ENCODE measurements around the gene RNF112.

Gene RNF112

DNA sequence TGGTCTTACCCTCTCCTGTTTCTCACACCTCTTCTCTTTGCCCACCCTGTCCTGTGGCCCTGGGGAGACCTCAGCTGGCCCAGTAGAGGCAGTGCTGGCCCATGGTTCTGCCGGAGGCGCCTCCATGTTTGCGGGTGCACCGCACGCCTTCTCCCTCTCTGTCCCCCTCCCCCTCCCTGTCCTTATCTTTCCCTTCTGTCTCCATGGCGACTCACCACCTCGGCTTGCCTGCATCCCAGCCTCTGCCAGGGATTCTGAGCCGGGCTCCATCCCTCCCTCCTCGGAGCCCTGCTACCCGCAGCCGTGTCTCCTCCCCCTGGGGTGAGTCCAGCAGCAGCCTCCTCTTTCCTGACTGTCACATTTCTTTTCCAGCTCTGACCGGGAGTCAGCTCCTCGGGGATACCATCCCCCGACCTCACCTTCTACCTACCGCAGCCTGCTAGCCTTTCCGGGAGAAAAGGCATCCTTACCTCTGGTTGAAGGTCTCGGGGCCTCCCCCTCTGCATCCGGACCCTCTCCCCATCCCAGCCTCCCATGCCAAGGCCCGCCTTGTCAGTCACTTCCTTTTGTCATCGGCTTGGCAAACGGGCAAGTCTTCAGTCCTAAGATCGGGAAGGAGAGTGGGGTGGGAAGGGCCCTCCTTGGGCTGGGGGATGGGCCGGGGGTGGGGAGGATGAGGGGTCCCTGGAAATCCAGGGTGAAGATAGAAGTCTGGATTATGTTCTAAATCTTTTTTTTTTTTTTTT lies at the start of gene RNF112:
TSS of gene RNF112 (plus strand) at position 358 of the 746 bp plus-strand sequence. CDS start at position 535, 177 bp downstream.
- DNase-seq = no peak

- no peak for DNase-seq
Observed at GRCh38 chr17:19361326-19361725, 49.7 kb upstream of the RNF112 start.

GRCh38 chr17:19361944-19362276 lies 49.1 kb upstream of the RNF112 start:
- no peak for DNase-seq

DNA sequence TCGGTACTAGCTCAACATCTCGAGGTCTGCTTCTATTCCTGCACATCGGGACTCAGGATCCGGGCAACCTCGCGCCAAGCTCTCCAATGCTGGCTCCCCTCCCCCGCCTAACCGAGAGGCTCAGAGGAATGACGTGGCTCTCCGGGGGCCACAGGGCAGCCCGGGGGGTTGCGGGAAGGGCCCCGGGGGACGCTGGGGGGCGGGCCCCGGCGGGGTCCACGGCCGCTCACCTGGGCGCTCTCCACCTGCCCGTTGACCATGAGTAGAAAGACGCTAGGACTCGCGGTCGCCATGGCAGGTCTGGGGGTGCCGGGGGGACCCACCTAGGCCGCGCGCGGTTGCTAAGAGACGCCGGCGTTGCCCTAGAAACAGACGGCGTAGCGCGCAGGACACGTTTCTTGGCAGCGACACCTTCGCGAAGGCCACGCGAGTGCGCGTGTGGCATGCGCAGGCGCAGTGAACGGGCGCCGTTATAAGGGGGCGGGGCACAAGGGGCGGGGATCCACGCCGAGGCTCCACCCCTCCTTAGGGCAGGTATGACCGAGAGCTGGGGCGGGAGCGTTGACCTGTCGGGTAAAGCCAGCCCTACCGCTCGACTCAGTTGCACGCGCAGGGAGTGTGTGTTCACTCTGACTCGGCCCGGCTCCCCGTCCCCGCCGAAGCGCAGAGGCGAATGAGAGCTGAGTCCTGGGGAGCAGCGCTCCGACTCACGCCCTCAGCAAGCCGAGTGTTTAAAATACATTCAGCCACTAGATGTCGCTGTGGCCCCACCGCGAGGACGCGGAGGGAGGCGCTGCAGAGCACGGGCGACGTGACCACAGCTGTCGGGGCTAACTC lies 48.5 kb upstream of the RNF112 start, which contains the start of gene B9D1:
TSS of gene B9D1 (minus strand) at position 447 of the 837 bp plus-strand sequence. CDS start at position 293, 154 bp downstream.
- DNase-seq = peak; percentile 68

DNA sequence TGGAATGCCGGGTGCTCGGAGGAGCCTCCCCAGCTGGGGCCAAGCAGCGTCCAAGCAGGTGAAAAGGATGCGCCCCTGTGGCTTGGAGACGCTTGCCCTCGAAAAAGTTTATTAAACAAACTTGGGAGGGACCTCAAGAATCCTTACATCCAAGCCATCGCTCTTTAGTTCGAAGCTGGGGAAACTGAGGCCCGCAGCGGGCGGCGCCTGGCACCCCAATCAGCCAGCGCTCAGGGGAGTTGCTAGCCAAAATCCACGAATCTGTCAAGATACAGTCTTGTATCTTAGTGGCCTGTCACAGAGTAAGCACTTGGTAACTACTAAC lies 48.0 kb upstream of the RNF112 start:
- no peak for DNase-seq

DNA sequence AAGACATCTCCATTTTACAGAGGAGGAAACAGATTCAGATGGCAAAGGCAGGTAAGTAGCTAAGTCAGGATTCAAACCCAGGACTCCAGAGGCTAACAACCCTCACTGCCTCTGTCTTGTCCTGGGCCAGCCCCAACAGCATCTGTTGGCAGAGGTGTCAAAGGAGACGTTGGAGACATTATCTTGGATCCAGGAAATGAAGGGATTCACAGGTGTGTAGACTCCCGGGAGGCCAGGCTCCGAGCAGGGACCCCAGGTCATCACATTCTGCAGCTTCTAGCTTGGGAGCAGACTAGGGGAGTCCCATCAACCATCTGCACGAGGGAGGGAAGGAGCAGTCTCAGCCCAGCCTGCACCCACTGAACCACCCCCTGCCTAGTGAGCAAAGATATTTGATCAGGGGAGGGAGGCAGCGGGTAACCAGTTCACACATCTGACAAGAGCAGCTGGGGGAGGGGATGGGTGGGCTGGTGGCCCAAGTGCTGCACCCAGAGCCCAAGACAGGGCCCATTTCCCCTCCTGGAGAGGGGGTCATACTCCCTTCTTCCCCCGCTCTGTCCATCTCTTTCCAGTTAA lies 47.5 kb upstream of the RNF112 start:
- DNase-seq = no peak

GRCh38 chr17:19364699-19365498 lies 46.1 kb upstream of the RNF112 start:
- DNase-seq = peak; percentile 62

GRCh38 chr17:19365499-19365817 lies 45.6 kb upstream of the RNF112 start:
- no peak for DNase-seq

DNA sequence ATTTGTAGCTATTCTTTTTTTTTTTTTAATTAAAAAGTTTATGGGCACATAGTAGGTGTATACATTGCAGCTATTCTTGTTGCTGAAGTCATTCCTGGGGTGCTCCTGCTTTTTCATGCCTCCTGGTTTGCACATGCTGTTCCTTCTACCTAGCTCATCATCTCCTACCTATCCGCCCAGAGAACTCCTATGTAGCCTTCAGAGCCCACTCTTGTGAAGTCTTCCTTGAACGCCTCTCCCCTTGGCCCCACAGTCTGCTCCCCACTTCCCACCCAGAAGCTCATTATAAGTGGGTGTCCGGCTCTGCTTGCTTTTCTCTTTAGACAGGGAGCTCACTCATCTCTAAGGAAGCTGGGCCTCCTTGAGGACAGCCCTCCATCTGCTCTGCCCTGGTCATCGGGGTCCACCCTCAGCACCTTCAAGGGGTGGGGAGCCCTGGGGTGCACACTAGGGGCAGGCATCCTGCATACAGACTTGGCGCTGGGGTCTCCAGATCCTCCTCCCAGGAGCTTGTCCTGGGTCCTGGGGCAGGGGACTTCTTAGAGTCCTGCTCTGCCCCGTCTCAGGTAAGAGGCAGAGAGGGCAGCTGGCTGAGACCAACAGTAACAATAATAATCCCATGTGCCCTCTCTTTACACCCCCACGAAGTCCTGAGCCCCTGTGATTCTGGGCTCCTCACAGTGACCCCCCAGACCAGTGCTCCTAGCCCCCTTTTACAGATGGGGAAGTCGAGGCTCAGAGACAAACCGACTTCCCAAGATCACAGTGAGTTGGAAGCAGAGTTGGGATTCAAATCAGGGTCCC lies 45.0 kb upstream of the RNF112 start:
- DNase-seq = no peak

- no peak for DNase-seq
Observed at GRCh38 chr17:19366637-19366972, 44.4 kb upstream of the RNF112 start.

- no peak for DNase-seq
Observed at GRCh38 chr17:19368229-19368628, 42.8 kb upstream of the RNF112 start.

- DNase-seq = no peak
Observed at GRCh38 chr17:19369107-19369778, 41.8 kb upstream of the RNF112 start.

DNA sequence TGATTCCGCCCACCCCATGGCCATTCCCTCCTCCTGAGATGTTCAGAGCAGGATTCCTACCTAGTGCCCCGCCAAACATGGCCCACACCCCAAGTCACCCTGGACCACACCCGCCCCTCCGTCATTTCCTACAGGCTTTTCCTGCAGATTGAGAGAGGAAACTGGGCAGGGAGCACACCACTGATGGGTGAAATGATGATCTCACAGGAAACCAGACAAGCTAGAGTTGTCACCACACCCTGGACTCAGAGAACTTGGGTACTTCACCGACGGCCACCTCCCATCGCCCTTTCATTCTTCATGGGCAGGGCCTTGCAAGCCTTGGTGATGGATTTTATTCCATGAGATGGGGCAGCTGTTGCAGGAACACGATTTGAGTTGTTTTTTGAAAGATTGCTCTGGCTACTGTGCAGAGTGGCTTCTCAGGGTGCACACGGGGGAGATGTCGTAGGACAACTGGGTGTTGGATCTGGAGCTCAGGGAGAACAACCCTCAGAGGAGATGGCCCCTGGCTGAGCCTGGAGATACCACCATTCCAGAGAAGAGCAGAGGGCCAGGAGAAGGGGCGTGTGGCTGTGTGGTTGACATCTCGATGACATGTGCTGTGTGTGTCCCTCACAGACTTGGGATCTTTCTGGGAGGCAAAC lies 41.1 kb upstream of the RNF112 start:
- no peak for DNase-seq

- DNase-seq = no peak
Observed at GRCh38 chr17:19370493-19370960, 40.5 kb upstream of the RNF112 start.

DNA sequence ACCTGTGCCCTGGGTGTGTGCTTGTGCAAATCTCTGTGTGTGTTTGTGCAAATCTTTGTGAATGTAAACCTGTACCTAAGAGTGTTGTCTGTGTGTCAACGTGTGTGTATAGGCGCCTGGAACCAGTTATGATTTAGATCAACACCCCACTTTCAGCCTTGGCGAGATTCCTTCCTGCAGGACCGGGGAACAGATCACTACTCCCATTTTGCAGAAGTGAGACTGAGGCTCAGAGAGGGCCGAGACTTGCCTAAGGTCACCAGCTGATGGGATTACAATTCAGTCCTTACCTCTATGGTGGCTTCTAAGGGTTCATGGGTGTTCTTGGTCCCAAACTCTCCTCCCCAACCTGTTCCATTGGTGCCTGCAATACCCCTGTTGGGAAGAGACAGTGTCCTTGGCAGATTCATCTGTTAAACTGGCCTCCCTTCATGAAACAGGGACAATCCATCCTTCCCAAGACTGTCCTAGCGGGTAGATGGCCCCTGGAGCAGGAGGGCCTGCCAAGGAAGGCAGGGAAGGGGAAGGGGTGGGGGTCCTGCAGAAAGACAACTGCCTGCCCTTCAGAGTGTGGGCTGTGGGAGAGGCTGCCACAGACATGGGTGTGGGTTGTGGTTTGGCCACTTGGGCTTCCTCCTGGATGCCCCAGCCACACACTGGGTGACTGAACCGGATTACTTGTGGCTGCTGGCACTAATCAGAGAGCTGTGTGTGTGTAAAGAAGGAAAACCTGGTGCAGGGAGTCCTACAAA lies 39.6 kb upstream of the RNF112 start:
- DNase-seq = no peak

DNA sequence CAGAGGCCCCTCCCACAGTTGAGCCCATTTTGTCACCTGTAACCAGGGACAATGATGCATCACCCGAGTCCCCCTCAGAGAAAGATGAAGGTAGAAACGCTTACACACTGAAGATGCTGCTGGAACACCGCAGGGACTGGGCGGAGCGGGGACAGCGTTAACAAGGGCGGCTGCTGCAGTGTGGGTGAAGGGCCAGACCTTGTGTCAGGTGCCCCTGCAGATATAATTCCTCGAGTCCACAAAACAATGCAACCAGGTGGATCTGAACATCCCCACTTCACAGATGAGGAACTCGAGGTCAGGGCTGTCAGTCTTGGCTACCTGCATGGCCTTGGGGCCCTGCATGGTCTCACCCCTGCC lies 39.0 kb upstream of the RNF112 start:
- DNase-seq = no peak

DNA sequence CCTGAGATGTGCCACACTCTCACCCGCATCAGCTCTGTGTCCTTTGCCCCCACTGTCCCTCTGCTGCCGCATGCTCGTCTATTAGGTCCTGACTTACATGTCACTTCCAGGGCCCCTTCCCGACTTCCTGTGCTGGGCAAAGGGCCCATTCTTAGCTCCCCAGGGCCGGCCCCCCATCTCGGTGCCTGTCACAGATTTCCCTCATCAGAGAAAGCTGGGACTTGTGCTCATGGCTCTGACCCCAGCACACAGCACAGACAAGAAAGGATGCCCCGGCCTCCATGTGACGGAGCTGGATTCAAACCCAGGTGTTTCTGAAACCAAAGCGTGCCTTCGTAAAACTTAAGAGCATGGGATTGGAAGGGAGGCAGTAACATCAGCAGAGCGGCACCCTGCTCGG lies 38.6 kb upstream of the RNF112 start:
- DNase-seq = no peak

GRCh38 chr17:19372866-19373504 lies 38.0 kb upstream of the RNF112 start:
- no peak for DNase-seq

- no peak for DNase-seq
Observed at GRCh38 chr17:19374136-19374535, 36.9 kb upstream of the RNF112 start.

- DNase-seq = no peak
Observed at GRCh38 chr17:19375732-19376131, 35.3 kb upstream of the RNF112 start.
